GM18511 (cell line): ENCODE measurements around the gene CDCA5.

ENCODE experiments used
- ATAC-seq: cut with Tn5 transposase; IDR thresholded peaks from one replicate; pipeline ENCODE4 v1.9.1; 2021; ENCODE audit warnings: mild to moderate bottlenecking, moderate library complexity; ENCODE audit not compliant: unreplicated experiment

The CDCA5 gene

DNA sequence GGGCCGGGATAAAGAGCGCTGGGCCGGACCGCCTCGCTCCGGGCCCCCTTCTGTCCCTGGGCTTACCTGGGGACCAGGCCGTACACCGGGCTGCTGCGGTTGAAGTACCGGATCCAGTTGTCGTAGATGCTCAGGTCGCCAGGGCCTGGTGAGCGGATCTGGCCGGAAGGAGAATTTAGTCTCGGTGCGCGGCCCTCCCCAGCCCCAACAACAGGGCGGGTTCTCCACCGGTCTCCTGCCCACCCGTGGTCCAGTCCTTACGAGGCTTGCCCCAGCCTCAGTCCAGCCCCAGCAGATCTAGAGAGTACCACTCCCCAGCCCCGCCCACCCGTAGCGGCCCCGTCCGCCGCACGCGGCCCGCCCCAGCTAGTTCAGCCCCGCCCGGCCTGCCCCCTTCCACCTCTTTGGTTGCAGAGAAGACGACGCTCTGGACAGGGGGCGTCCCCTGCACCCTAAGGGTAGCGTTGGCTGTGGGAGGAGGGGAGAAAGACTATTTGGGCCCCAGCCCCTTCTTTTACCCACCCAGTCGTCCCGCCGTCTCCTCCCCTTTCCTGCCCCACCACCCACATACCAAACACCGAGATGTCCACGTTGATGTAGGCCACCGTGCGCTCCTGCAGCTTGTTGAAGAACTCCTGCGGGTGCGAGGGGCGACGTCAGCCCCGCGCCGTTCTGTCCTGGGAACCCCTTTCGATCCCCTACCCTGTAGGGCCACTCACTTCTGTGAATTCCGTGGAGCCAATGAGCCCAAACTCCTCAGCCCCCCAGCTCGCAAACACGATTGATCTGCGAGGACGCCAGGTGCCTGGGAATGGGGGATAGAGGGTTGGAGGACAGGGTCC lies 36.0 kb downstream of the CDCA5 start:
- no peak for ATAC-seq

DNA sequence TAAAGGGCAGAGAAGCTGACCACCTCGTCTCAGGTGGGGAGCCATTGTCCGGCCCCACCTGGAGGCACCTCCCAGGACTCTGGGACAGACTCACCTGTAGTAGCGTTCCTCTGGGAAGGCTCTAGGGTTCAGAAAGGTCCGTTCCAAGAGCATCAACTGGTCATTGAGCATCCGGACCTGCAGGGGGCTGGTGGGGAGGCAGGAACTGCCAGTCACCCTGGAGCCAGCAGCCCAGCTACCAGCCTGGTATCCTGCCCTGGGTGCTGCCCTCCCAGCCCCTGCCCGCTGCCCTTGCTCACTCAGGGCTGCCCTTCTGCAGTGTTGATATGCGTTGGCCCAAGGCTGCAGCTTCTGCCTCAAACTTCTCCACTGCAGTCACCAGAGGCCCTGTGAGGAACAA lies 38.1 kb downstream of the CDCA5 start:
- no peak for ATAC-seq

DNA sequence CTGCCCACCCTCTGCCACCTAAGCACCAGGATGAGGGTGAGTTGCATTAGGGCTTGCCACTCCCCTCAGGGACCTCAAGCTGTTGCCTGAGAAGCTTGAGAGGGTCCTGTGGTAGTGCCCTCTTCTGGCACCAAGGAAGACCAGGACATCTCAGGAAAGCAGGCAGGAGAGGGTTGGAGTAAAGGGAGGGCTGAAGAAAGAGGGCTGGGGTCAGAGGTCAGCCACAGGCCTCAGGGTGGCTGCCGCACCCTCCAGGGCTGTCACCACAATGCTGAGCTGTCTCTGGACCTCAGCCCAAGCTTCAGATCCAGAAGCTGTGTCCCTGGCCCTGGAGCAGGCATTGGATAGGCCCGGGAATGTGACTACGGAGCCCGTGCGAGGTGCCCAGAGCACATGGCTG lies 38.8 kb downstream of the CDCA5 start:
- ATAC-seq: no peak

DNA sequence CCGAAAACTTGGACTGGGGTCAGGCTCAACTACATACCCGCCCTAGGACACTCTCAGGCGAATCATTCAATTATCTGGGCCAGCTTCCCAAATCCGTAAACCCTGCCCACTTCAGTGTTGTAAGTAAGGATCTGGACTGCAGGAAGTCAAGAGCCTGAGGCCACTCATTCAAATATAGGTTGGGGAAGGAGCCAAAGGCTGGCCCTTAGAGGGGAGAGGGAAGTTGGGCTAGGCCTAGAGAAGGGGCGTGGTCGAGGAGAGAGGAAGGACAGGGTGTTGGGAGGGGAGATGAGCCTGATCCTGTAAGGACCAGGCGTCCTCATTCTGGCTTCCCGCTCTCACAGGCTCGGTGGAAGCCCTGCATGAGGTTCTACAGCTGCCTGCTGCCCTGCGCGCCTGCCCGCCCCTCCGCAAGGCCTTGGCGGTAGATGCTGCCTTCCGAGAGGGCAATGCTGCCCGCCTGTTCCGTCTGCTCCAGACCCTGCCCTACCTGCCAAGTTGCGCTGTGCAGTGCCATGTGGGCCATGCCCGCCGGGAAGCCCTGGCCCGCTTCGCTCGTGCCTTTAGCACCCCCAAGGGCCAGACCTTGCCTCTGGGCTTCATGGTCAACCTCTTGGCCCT lies 39.8 kb downstream of the CDCA5 start:
- no peak for ATAC-seq

DNA sequence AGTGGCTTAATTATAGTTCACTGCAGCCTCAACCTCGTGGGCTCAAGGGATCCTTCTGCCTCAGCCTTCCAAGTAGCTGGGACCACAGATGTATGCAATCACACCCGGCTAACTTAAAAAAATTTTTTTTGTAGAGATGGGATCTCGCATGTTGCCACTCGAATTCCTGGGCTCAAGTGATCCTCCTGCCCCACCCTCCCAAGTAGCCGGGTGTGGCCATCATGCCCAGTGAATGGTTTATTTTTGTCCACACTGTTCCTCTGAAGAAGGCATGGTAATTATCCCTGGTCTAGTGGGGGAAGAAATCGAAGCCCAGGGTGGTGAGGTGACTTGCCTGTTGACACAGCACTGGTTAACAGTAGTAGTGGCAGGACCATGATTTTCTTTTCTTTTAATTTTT lies 40.9 kb downstream of the CDCA5 start:
- no peak for ATAC-seq

DNA sequence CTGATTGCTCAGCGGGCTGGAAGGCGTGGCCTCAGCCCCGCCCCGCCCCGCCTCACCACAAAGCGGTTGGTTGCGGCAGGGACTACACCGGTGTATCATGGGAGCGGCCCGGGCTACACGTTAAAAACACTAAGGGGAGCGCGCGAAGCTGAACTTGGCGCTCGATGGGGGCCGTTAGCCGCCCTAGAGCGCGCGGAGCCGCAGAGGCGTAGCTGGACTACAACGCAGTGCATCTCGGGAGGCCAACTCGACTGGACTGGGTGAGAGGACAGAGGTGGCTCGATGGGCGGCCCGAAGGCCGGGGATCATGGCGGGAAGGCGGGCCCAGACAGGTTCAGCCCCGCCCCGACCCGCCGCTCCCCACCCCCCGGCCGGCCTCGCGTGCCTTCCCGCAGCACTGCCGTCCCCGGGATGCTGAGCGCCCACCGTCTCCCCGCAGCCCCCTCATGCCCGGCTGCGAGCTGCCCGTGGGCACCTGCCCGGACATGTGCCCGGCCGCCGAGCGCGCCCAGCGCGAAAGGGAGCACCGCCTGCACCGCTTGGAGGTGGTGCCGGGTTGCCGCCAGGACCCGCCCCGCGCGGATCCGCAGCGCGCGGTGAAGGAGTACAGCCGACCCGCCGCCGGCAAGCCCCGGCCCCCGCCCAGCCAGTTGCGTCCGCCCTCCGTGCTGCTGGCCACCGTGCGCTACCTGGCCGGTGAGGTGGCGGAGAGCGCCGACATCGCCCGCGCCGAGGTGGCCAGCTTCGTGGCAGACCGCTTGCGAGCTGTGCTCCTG lies 42.8 kb downstream of the CDCA5 start, which contains the start of gene SAC3D1:
TSS of gene SAC3D1 (plus strand) at position 364 of the 776 bp plus-strand sequence. CDS start at position 447, 83 bp downstream.
- ATAC-seq: peak; percentile 90

DNA sequence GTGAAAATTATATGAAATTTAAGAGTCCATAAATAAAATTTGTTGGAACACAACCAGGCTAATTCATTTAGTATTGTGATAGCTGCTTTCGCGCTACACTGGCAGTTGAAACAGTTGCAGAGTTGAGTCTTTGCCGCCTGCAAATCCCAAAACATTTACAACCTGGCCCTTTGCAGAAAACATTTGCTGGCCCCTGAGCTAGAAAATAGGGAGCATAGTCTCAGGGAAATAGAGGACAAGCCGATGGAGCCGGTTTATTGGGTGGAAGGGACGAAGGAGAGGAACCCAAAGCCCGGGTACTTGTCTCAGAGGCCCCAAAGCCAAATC lies 43.4 kb downstream of the CDCA5 start:
- no peak for ATAC-seq

DNA sequence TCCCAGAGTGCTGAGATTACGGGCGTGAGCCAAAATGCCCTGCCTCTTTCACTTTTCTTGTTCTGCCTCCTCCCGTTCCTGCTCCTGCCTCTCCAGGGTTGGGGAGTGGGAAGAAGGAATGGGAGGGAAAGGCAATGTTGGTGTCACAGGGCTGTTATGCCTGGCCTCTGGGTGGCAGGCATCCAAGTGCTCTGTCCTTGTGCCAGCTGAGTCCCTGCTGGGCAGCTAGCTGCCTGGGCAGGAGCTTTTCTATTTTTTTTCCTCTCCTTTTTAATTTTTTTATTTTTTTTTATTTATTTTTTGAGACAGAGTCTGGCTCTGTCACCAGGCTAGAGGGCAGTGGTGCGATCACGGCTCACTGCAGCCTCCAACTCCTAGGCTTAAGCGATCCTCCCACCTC lies 46.9 kb downstream of the CDCA5 start:
- no peak for ATAC-seq

DNA sequence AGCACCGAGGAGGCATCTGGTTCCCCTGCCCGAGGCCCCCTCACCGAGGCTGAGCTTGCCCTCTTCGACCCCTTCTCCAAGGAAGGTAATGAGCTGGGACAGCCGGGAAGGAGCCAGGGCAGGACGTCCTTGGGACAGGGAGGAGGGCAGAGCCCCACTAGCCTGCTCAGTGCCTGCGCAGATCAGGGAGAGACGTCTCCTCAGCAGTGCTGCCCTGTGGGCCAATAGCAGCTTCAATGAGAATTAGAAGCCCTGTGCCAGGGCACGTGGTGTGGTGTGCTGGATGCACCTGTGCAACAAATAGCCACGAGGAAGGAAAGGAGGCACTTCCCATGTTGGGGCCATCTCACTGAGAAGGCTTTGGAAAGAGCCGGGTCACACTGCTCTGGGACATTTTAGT lies 48.3 kb downstream of the CDCA5 start:
- no peak for ATAC-seq

DNA sequence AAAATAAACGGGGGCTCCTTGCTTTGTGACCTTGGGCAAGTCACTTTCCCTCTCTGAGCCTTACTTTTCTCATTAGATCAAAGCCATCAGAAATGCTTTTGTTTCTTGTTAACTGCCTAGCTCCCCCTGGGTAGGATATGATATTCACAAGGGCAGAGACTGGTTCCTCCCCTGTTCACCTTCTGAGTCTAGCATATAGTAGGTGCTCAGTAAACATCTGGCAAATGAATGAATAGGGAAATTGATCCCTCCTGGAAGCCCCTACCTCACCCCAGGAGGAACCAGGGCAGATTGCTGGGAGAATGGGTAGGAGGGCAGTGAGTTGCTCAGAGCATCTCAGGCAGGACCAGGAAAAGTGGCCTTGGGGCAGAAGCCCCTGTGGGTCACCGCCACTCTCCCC lies 49.4 kb downstream of the CDCA5 start:
- ATAC-seq: no peak

DNA sequence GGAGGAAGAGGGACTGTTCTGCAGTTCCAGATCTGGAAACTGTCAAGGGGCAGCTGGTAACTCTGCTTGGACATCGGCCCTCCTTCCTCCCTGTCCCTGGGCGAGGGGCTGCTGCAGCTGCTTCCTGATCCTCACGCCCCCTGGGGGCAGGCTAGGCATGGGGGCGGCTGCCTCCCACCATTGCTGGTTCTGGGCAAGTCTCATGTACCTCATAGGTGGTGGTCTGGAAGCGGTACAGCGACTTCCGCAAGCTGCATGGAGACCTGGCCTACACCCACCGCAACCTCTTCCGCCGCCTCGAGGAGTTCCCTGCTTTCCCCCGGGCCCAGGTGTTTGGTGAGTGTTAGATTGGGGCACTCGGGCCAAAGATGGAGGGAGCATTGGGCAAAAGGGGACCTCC lies 51.6 kb downstream of the CDCA5 start:
- ATAC-seq: no peak
